Activated CD4-positive, CD25-positive, alpha-beta regulatory T cell treated with anti-CD3 and anti-CD28 coated beads, Interleukin-2, amount 50 U/mL, for 24 hours (primary cell): ENCODE measurements around the gene RNF44.

ENCODE experiments used
- ATAC-seq, 2 donors: fragments of 150-1000 bp; cut with Tn5 transposase; one replicate each; pipeline ENCODE4 v1.10.0; 2021; ENCODE audit warnings: mild to moderate bottlenecking in 1 of 2, moderate library complexity in 1 of 2

Gene RNF44

DNA sequence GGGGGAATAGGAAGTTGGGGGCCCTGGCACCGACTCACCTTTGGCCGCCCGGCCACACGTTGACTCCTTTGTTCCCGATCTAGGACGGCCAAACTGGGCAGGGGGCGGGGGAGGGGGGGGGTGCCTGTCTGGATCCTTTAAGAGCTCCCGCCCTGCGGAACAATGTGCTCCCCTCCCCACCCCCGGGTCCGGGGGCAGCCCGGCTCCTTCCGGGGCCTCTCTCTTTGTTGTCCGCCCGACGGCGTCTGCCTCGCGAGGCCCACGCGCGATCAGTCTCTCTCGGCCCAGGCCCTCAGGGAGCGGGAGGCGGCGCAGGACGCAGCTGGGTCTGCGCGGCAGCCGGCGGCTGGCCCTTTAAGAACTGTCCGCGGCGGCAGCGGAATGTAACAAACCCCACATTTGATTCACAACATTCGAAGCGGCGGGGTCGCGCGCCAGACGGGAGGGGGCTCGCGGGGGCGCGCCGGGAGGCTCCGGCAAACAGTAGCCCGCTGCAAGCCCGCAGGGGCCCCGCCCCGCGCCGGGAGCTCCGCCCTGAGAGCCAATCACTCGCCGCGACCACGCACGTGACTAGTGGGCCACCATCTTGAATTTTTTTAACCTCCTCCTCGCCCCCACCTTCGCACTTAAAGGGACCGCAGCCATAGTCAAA is at the start of gene RNF44:
Gene RNF44, minus strand, starts transcription at position 501 of the 652 bp plus-strand sequence. CDS start 4,930 bp downstream, outside the sequence.
- peak; percentile 68 to 73 for ATAC-seq

DNA sequence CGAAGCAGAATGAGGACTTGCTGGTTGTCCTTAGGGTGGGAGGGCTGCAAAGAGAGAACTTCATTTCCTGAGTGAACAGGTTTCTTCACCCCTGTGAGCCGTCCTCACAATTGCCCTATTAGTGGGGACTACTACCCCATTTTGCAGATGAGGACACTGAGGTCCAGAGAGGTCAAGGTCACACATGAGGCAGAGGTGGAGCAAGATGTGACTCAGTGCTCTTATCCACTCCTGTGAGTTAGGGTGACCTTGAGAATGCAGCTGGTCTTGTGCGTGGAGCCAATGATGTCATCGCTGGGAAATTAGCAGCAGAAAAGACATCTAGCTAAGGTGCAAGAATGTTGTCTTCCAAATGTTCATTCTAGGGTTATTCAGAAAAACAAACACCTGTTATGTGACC is 45.9 kb upstream of the RNF44 start:
- ATAC-seq: no peak

GRCh38 chr5:176581361-176581760 is 44.2 kb upstream of the RNF44 start:
- ATAC-seq: no peak

DNA sequence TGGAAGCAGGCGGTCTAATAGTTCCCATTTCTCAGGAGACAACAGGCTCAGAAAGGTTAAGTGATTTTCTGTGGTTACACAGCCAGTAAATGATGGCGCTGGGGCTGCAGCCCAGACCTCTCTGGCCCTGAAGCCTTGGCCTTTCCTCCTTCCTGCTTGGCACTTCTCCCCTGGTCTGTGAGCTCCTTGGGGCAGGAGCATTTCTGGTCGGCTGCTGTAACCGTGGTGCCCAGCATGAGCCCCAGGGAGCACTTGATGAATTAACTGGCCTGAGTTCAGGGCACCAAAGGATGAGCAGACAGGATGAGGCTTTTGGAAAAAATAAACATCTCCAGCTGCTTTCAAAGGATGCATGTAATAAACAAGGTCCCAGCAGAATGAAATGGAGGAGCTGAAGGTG is 42.1 kb upstream of the RNF44 start:
- no peak for ATAC-seq

DNA sequence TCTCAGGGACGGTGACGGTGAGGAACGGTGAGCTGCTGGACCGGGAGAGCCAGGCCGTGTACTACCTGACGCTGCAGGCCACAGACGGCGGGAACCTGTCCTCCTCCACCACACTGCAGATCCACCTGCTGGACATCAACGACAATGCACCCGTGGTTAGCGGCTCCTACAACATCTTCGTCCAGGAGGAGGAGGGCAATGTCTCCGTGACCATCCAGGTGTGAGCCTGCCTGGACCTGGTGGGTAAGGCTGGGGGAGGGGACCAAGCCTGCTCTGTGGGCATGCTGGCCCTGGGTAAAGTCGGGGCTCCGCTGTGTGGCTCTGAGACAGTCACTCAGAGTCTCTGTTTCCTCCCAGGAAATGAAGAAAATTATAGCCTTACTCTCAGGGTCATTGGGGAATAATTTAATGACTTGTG is 41.2 kb upstream of the RNF44 start:
- peak; percentile 43 to 52 for ATAC-seq

- ATAC-seq: no peak
Observed at GRCh38 chr5:176577312-176578176, 40.3 kb upstream of the RNF44 start.

DNA sequence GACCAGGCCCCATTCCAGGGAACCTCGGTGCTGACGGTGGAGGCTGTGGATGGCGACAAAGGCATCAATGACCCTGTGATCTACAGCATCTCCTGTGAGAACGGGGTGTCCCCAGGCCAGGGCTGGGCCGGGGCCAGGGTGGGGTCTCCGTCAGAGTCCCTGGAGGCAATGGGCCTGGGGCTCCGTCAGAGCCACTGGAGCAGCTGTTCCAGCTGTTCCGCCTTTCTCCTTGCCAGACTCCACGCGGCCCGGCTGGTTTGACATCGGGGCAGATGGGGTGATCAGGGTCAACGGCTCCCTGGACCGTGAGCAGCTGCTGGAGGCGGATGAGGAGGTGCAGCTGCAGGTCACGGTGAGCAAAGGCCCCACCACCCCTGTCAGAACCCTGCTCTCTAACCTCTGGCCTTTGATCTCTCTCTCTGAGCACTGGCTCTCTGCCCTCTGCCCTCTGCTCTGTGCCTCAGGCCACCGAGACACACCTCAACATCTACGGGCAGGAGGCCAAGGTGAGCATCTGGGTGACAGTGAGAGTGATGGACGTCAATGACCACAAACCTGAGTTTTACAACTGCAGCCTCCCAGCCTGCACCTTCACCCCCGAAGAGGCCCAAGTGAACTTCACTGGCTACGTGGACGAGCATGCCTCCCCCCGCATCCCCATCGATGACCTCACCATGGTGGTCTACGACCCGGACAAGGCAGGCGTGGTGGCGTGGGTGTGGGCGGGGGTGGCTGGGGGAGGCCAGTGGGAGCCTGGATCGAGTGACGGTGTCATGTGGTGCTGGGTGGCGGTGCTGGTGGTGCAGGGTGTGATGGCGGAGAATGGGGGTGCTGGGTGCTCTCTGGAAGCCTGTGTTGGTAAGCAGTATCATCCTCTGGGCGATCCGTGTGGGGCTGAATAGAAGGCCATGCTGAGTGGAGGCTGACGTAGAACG is 38.6 kb upstream of the RNF44 start:
- no peak for ATAC-seq

GRCh38 chr5:176575066-176575465 is 37.9 kb upstream of the RNF44 start:
- no peak for ATAC-seq

DNA sequence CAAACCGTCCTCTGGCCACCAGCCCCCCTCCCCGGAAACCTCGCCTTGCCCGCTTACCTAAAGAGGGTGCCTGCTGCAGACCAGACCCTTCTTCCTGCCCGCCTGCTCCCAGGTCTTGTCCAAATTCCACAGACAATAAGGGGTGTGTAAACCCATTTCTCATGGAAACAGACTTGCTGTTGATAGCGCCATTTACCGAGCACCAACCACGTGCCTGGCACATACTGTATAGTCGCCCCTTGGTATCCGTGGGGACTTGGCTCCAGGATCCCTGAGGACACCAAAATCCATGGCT is 37.0 kb upstream of the RNF44 start:
- no peak for ATAC-seq

DNA sequence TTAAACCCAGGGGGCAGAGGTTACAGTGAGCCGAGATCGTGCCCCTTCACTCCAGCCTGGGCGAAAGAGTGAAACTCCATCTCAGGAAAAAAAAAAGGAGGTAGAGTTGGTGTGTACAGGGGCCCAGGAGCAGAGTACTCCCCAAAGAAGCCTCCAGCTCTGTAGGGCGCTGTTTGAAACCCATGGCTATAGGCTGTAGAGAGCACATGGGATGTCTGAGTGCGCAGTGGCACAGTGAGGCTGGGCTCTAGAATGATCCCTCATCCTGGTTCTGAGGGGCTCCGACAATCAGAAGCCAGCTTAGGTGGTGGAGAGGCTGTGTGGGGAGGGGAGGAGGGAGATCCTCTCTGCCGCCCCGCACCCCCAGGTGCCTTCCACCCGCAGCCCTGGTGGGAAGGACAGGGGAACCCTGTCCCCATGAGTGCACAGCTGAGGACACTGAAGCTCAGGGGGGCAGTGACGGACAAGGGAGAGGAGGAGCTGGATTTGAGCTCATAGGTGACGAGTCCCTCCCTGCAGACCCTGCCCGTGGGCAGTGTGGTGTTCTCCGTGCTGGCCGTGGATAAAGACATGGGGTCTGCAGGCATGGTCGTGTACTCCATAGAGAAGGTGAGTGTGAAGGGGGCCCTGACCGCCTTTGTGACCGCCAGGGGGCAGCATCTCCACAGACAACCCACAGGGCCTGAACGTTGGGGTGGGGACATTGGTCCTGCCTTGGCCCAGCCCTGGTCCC is 36.5 kb upstream of the RNF44 start:
- peak; percentile 87 to 91 for ATAC-seq

DNA sequence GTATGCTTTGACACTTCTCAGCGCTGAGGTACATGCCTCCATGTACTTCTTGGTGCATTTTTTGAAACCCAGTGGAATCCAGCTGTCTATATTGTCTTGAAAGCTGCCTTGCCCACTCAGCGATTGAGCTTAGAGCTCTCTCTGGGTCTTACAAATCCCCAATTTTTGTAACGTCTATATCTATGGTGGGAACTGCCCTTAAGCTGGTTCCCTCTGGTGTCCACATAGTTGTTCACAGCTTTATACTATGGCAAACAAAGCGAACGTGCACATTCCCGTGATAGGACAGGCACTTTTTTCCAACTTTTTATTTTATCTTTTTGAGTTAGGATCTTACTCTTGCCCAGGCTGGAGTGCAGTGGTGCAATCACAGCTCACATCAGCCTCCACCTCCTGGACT is 32.8 kb upstream of the RNF44 start:
- ATAC-seq: no peak

GRCh38 chr5:176568657-176569056 is 31.5 kb upstream of the RNF44 start:
- no peak for ATAC-seq

DNA sequence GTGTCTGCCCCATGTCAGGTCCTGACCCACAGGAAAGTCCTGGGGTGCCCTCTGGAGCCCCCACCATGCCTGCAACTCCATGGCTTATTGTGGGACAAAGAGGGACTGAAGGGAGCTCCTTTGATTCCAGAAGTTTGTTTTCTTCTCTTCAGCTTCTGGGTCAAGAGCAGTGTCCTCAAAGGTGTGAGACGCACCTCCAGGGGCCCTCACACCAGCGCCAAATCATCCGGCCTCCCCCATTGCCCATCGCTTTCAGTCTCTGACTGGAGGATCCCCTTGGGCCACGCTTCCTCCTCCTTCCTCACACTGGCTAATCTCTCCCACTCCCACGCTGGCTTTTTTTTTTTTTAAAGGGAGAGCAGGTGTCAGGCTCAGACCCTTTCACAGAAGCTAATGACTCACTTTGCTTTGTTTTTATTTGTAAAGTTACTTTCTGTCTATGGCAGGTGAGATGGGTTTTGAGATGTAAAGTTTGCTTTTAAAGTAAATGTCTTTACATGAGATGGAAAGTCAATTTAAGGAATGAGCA is 28.6 kb upstream of the RNF44 start:
- no peak for ATAC-seq

DNA sequence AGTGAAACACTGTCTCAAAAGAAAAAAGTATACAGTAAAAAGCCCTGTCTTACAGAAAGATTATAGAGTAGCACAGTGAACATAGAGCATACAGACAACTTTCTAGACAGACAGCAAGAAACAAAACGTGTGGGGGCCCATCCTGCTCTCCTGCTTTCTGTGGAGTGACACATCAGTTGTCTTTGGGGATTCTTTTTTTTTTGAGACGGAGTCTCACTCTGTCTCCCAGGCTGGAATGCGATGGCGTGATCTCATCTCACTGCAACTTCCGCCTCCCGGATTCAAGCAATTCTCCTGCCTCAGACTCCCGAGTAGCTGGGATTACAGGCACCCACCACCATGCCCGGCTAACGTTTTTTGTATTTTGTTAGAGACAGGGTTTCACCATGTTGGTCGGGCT is 26.8 kb upstream of the RNF44 start:
- ATAC-seq: no peak

GRCh38 chr5:176562189-176562588 is 25.0 kb upstream of the RNF44 start:
- no peak for ATAC-seq

DNA sequence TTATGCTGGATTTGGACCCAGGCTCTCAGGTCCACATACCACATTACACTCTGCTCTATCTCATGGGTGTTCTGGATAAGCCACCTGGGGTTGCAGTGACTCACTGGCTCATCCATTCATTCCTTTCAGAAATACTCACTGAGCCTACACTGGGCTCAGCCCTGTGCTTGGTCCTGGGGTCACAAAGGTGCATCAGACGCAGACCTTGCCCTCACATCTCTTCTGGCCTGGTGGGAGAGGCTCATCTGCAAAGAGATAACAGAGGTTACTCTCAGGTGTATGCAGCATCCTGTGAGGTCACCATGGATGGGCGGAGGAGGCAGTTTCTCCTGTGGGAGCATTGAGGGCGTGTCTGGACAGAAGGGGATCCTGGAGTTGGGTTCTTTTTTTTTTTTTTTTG is 24.1 kb upstream of the RNF44 start:
- ATAC-seq: no peak

DNA sequence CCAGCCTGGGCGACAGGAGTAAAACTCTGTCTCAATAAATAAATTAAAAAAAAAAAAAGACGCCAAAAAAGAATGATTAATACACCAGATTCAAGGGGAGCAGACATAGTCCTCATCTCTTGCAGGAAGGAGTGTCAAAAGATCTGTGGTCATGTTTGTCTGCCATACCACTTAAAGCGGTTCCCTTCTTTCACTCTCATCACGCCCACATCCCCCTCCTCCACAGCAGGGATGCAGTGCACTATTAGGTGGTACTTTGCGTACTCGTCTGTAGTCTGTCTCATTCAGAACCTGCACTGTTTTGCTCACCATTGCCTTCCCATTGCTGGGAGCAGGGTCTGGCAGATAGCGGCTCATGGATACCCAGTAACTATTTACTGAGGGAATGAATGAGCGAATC is 23.2 kb upstream of the RNF44 start:
- ATAC-seq: peak in 1 of 2 donors; percentile 53

DNA sequence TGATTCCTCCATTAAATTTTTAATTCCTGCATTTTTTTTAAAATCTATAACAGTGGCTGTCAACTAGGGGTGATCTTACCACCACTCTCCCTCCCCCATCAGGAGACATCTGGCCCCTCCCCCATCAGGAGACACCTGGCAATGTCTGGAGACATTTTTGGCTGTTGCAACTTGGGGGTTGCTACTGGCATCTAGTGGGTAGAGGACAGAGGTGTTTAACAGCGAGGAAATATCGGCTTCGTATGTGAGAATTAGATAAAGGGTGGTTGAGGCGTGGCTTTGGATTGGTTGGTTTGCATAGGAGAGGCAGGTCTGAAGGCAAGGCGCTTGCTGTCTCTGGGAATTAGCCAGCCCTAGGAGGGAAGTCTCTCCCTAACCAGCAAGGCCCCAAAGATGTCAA is 22.5 kb upstream of the RNF44 start:
- no peak for ATAC-seq

DNA sequence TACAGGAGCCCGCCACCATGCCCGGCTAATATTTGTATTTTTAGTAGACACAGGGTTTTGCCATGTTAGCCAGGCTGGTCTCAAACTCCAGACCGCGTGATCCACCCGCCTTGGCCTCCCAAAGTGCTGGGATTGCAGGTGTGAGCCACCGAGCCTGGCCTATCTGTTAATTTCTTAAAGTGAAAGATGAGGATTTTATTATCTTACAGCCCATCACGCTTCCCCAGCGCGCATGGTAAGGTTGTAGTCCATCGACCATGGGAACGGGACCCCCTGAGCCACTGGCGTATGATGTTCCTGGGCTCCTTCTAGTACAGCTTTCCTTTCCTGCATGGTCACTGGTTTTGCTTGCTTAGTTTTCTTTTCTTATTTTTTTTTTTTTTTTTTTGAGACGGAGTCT is 20.6 kb upstream of the RNF44 start:
- no peak for ATAC-seq

DNA sequence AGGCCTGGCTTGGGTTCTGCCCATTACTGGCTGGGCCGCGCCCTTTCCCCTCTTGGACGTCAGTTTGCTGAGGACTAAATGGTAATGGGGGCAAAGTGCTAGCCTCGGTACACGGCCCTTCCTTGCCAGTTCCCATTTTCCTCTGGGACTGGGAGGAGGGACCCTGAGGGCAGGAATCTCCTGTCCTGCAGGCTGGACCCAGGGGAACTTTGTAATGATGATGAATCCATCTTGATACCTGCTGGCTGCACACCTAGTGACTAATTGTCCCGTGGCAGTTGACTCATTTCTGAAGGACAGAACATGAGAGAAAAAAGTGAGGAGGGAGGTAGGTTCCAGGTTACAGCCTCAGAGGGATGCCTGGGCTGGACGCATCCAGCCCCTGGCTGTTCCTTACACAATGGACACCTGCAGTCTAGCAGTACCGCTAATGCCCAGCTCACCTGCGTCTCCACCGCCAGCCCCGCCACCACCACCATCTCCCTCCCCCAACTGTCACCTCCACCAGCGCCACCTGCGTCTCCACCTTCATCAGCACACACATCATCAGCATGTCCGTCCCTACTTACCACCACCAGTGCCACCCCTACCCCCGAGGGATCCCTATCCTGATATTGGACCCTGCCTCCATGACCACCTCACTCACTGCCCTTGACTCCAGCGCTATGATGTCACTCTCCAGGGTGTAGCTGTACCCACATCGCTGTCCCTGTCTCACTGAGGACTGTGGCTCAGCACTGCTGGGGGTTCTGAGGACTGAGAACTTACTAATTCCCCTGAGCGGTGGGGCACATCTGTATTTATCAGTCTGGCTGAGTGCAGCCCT is 16.3 kb upstream of the RNF44 start:
- ATAC-seq: peak; percentile 74 to 82

GRCh38 chr5:176552332-176552869 is 15.2 kb upstream of the RNF44 start:
- ATAC-seq: no peak
